GM19043 (cell line): ENCODE data around the gene EML1.
A peak's percentile ranks its signal among the peaks of the same experiment; 100 is the strongest.

Source experiments
- ATAC-seq: cut with Tn5 transposase; IDR thresholded peaks from one replicate; pipeline ENCODE4 v1.9.1; 2021; ENCODE audit warnings: low read depth; ENCODE audit not compliant: unreplicated experiment

The EML1 gene

GRCh38 chr14:99793213-99794150, at the start of gene EML1:
TSS of gene EML1 (plus strand) at chr14:99793413. CDS start at chr14:99793477, 64 bp downstream.
- peak; percentile 80 for ATAC-seq

GRCh38 chr14:99744199-99744872, 48.9 kb upstream of the EML1 start:
- ATAC-seq = no peak

GRCh38 chr14:99744873-99745224, 48.4 kb upstream of the EML1 start:
- no peak for ATAC-seq

- no peak for ATAC-seq
Observed at GRCh38 chr14:99745307-99745951, 47.8 kb upstream of the EML1 start.

GRCh38 chr14:99747167-99747566, 46.0 kb upstream of the EML1 start:
- ATAC-seq = no peak

GRCh38 chr14:99747582-99748330, 45.5 kb upstream of the EML1 start:
- no peak for ATAC-seq

GRCh38 chr14:99748529-99748928, 44.7 kb upstream of the EML1 start:
- ATAC-seq = no peak

GRCh38 chr14:99749142-99749541, 44.1 kb upstream of the EML1 start:
- no peak for ATAC-seq

GRCh38 chr14:99749763-99750715, 43.2 kb upstream of the EML1 start:
- ATAC-seq = no peak

GRCh38 chr14:99750746-99751450, 42.3 kb upstream of the EML1 start:
- ATAC-seq = no peak

- ATAC-seq = no peak
Observed at GRCh38 chr14:99751539-99752485, 41.4 kb upstream of the EML1 start.

GRCh38 chr14:99752486-99753121, 40.6 kb upstream of the EML1 start:
- ATAC-seq = no peak

GRCh38 chr14:99753225-99754140, 39.7 kb upstream of the EML1 start:
- no peak for ATAC-seq

GRCh38 chr14:99754141-99755067, 38.8 kb upstream of the EML1 start:
- ATAC-seq = no peak

GRCh38 chr14:99755068-99755405, 38.2 kb upstream of the EML1 start:
- no peak for ATAC-seq
